Kidney (tissue), 14 donors: ENCODE results near the gene ETFRF1. TPM values are rescaled to one million over a fixed set of nuclear protein-coding genes. Genes with fewer than 3 reads are reported as not detected.

Source experiments
- DNase-seq, 5 donors: peaks; one replicate each; pipeline ENCODE4 v3.0.0-alpha.2; 2013 to 2020
- FAIRE-seq: peaks from 2 replicates; lab custom pipeline; 2012; peaks lifted over from hg19 to GRCh38; lab: Jason Lieb, UNC
- H3K27ac ChIP-seq, 2 donors: one replicate each; pipeline ENCODE4 v1.7.0; 2013; ENCODE audit warnings: low read depth in 2 of 2, low read length in 2 of 2, inconsistent platforms in 1 of 2
- H3K27me3 ChIP-seq: one replicate; pipeline ENCODE4 v1.7.1; 2013; ENCODE audit warnings: low read length, inconsistent platforms; ENCODE audit not compliant: control insufficient read depth, insufficient read depth
- H3K36me3 ChIP-seq, 3 donors: one replicate each; pipeline versions ENCODE4 v1.7.0 to v1.7.1; 2013; ENCODE audit warnings: low read length in 3 of 3, control low read depth in 1 of 3, inconsistent platforms in 1 of 3; ENCODE audit not compliant: insufficient read depth in 3 of 3, control insufficient read depth in 2 of 3
- H3K4me1 ChIP-seq, 3 donors: one replicate each; pipeline versions ENCODE4 v1.7.0 to v1.7.1; 2013; ENCODE audit warnings: low read length in 3 of 3, inconsistent platforms in 1 of 3, low read depth in 1 of 3; ENCODE audit not compliant: control insufficient read depth in 2 of 3, insufficient read depth in 2 of 3
- H3K4me3 ChIP-seq, 3 donors: one replicate each; pipeline versions ENCODE4 v1.7.0 to v1.8.1; 2013; ENCODE audit warnings: low read length in 3 of 3, control low read depth in 1 of 3, inconsistent platforms in 1 of 3
- H3K9ac ChIP-seq, 3 donors: one replicate each; pipeline versions ENCODE4 v1.7.0 to v1.7.1; 2013; ENCODE audit warnings: low read length in 3 of 3, control low read depth in 1 of 3, inconsistent platforms in 1 of 3
- H3K9me3 ChIP-seq, 3 donors: one replicate each; pipeline versions ENCODE4 v1.7.0 to v1.7.1; 2013; ENCODE audit warnings: low read length in 3 of 3, control low read depth in 1 of 3, inconsistent platforms in 1 of 3; ENCODE audit not compliant: control insufficient read depth in 2 of 3, insufficient read depth in 1 of 3
- CTCF ChIP-seq: IDR thresholded peaks from 3 replicates; pipeline ENCODE4 v1.5.1; 2012; ENCODE audit warnings: mild to moderate bottlenecking, moderate library complexity, borderline replicate concordance; ENCODE audit not compliant: insufficient read depth; ENCODE audit errors: extremely low read depth
- intact Hi-C: fragments of 100-400 bp; cut with DNase I; formaldehyde crosslinking; loops from one replicate; pipeline ENCODE4 v1.11.1; 2022
- polyA plus RNA-seq: library from polyadenylated mRNA; stranded (reverse); fragments of 350-450 nt; fragmentation: Illumina TruSeq; extraction: RNeasy Lipid Tissue Mini Kit (QIAGEN cat#74804); gene quantifications from one replicate; pipeline ENCODE4 v1.2.3, GENCODE V29; 2014; ENCODE audit warnings: low read depth, low replicate concordance; ENCODE audit not compliant: insufficient read depth
- total RNA-seq: library from RNA; stranded (reverse); fragmentation: NEBNext Ultra II Directional; extraction: Animal tissue kit (Norgen Biotek cat#: 25700); gene quantifications from one replicate; pipeline ENCODE4 v1.2.1, GENCODE V29; 2021
- donor health status: control.
- donor health status: control.
- donor health status: control.
- donor health status: control.
- donor health status: control.
- donor health status: DM: yes; HTN: yes; CAD: no.
- donor health status: Normal renal cell carcinoma (clear cell type).

Gene ETFRF1
- total and polyA plus RNA-seq, 2 donors from 2014 or later = 30.8 to 61.2 TPM

GRCh38 chr12:25162866-25163265 is 32.2 kb upstream of the ETFRF1 start:
- Histone ChIP-seq H3K9me3 (no peaks in the 10 kb centered on the region), H3K9ac (no peak overlapping the region), H3K36me3 (no peaks in the 10 kb centered on the region), H3K4me3 (no peak overlapping the region), H3K27ac (no peak overlapping the region), H3K4me1 (no peaks in the 10 kb centered on the region), H3K27me3 (no peaks in the 10 kb centered on the region)
- intact Hi-C loops = no loop called here
- no peak for TF ChIP-seq CTCF
- FAIRE-seq (no peak), DNase-seq (peak in 1 of 5 donors; percentile 5)

- no peaks in the 10 kb centered on the region for H3K36me3 ChIP-seq
- no peak overlapping the region for H3K4me3 ChIP-seq
These were observed 12.3 kb upstream of the ETFRF1 start for GRCh38 chr12:25182765-25183164.

GRCh38 chr12:25184132-25184531 is 10.9 kb upstream of the ETFRF1 start:
- no peak for DNase-seq
- Histone ChIP-seq H3K36me3 (no peaks in the 10 kb centered on the region), H3K27ac (no peak overlapping the region), H3K9me3 (peaks cover 0 to 3% (median 0%) of the 10 kb centered on the region in 3 donors), H3K9ac (no peak overlapping the region), H3K4me3 (no peak overlapping the region), H3K27me3 (no peaks in the 10 kb centered on the region), H3K4me1 (no peaks in the 10 kb centered on the region)
- intact Hi-C loops = no loop called here
- no peak for TF ChIP-seq CTCF
- FAIRE-seq = no peak

More at GRCh38 chr12:25182765-25183164, 12.3 kb upstream of the ETFRF1 start:
- intact Hi-C loops = no loop called here
- Histone ChIP-seq H3K9ac (no peak overlapping the region), H3K27ac (no peak overlapping the region), H3K9me3 (peaks cover 0 to 3% (median 0%) of the 10 kb centered on the region in 3 donors), H3K27me3 (no peaks in the 10 kb centered on the region), H3K4me1 (no peaks in the 10 kb centered on the region)
- TF ChIP-seq CTCF = no peak
- FAIRE-seq (no peak), DNase-seq (no peak)

- intact Hi-C loops = no loop called here
- DNase-seq (no peak), FAIRE-seq (peak; percentile 19)
- Histone ChIP-seq H3K27me3 (no peaks in the 10 kb centered on the region), H3K9ac (no peak overlapping the region), H3K27ac (no peak overlapping the region), H3K4me3 (peak overlapping the region in 1 of 3 donors; percentile 40), H3K9me3 (no peaks in the 10 kb centered on the region), H3K4me1 (peaks cover 0 to 5% (median 0%) of the 10 kb centered on the region in 3 donors), H3K36me3 (no peaks in the 10 kb centered on the region)
- TF ChIP-seq CTCF = no peak
These were observed 8.8 kb upstream of the ETFRF1 start for GRCh38 chr12:25186038-25186787.
